Measurements from ENCODE around the gene MMP3. TPM values are rescaled to one million over a fixed set of nuclear protein-coding genes. Genes with fewer than 3 reads are reported as not detected.

The MMP3 gene
- total RNA-seq, 2 experiments from 2014 or later: not detected

GRCh38 chr11:102850973-102851745 is 7.8 kb upstream of the MMP3 start:
- H3K4me3 Mint-ChIP-seq: no peak overlapping the region
- H3K36me3 Mint-ChIP-seq (ENCODE audit: low read depth): no peaks in the 10 kb centered on the region
- no peaks in the 10 kb centered on the region for H3K4me1 Mint-ChIP-seq
- CTCF ChIA-PET: no interaction called here
- DNase-seq: no peak
- POLR2A ChIA-PET: no interaction called here
- H3K27me3 Mint-ChIP-seq: peaks cover 4% of the 10 kb centered on the region
- no peaks in the 10 kb centered on the region for H3K9me3 Mint-ChIP-seq
- no peak overlapping the region for H3K27ac Mint-ChIP-seq

DNA sequence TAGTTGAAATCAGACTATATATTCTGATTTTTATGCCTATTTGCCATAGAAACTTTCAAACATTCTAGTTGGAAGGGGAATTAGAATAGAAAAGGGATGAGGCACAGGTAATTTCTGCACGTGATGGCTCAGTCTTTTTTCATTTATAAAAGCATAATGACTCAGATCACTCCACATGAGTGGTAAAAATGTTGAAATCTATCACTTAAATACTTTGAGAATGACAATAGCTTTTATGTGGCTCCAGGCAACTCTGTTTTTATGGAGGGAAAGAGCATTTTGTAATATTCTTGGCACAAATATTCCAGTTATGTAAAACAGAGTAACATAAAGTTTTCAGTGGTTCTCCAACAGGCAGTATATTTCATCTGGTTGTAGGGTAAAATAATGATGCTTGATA is 5.9 kb upstream of the MMP3 start:
- Mint-ChIP-seq H3K9me3 (no peaks in the 10 kb centered on the region), H3K4me3 (no peak overlapping the region), H3K36me3 (ENCODE audit: low read depth) (no peaks in the 10 kb centered on the region), H3K4me1 (no peaks in the 10 kb centered on the region), H3K27me3 (peaks cover 4% of the 10 kb centered on the region), H3K27ac (no peak overlapping the region)
- POLR2A ChIA-PET: no interaction called here
- DNase-seq: no peak
- CTCF ChIA-PET: no interaction called here

DNA sequence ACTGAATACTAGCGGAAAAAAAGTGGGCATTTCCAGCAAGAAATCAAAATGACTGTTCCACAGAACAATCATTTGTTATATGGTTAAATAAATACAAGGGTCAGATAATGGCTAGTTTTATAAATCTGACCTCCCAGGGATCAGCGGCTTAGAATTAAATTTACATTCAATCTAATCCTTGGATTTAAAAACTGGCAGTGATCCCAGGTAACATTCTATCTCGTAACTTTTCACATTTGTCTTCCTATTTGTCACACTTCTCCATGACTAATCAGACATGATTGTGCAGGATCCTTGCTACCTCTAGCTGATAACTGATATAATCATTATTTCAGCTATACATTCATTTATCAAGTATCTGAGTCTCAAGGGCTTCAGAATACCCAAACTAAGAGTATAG is 2.9 kb upstream of the MMP3 start:
- Mint-ChIP-seq H3K27me3 (peaks cover 8% of the 10 kb centered on the region), H3K9me3 (no peaks in the 10 kb centered on the region), H3K4me1 (no peaks in the 10 kb centered on the region), H3K27ac (no peak overlapping the region), H3K4me3 (no peak overlapping the region), H3K36me3 (ENCODE audit: low read depth) (no peaks in the 10 kb centered on the region)
- CTCF ChIA-PET: no interaction called here
- DNase-seq: no peak
- POLR2A ChIA-PET: no interaction called here

GRCh38 chr11:102842930-102843329 is 479 bp downstream of the MMP3 start:
- peaks cover 8% of the 10 kb centered on the region for H3K27me3 Mint-ChIP-seq
- no peaks in the 10 kb centered on the region for H3K4me1 Mint-ChIP-seq
- DNase-seq: no peak
- H3K9me3 Mint-ChIP-seq: no peaks in the 10 kb centered on the region
- no peaks in the 10 kb centered on the region for H3K36me3 Mint-ChIP-seq (ENCODE audit: low read depth)
- CTCF ChIA-PET: no interaction called here
- H3K27ac Mint-ChIP-seq: no peak overlapping the region
- POLR2A ChIA-PET: no interaction called here
- H3K4me3 Mint-ChIP-seq: no peak overlapping the region

GRCh38 chr11:102840018-102840417 is 3.4 kb downstream of the MMP3 start:
- POLR2A ChIA-PET: no interaction called here
- CTCF ChIA-PET: no interaction called here
- no peaks in the 10 kb centered on the region for H3K9me3 Mint-ChIP-seq
- H3K4me1 Mint-ChIP-seq: no peaks in the 10 kb centered on the region
- DNase-seq: no peak
- no peaks in the 10 kb centered on the region for H3K36me3 Mint-ChIP-seq (ENCODE audit: low read depth)
- H3K4me3 Mint-ChIP-seq: no peak overlapping the region
- H3K27ac Mint-ChIP-seq: no peak overlapping the region
- H3K27me3 Mint-ChIP-seq: peaks cover 5% of the 10 kb centered on the region

- Mint-ChIP-seq H3K4me1 (no peaks in the 10 kb centered on the region), H3K27ac (no peak overlapping the region), H3K27me3 (peaks cover 4% of the 10 kb centered on the region), H3K9me3 (no peaks in the 10 kb centered on the region), H3K4me3 (no peak overlapping the region), H3K36me3 (ENCODE audit: low read depth) (no peaks in the 10 kb centered on the region)
- POLR2A ChIA-PET: no interaction called here
- CTCF ChIA-PET: no interaction called here
- DNase-seq: no peak
Observed at GRCh38 chr11:102837646-102838045, 5.8 kb downstream of the MMP3 start.

DNA sequence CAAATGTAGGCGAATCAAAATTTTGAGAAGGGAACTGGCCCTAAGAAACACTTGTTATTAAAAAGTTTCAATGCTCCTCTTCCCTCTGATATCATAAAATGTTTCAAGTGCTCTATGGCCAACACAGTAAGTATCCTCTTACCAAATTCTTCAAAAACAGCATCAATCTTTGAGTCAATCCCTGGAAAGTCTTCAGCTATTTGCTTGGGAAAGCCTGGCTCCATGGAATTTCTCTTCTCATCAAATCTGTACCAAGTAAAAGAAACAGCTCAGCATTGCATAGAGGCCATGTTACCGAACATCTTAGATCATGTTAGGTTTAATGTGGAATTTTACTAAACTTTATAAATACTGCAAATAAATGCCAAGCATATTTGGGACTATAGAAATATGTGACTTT is 6.3 kb downstream of the MMP3 start:
- Mint-ChIP-seq H3K4me1 (no peaks in the 10 kb centered on the region), H3K27ac (no peak overlapping the region), H3K4me3 (no peak overlapping the region), H3K36me3 (ENCODE audit: low read depth) (no peaks in the 10 kb centered on the region), H3K9me3 (no peaks in the 10 kb centered on the region), H3K27me3 (peaks cover 9% of the 10 kb centered on the region)
- DNase-seq: no peak
- ChIA-PET CTCF (no interaction called here), POLR2A (no interaction called here)

- Mint-ChIP-seq H3K27me3 (peaks cover 16% of the 10 kb centered on the region), H3K4me1 (no peaks in the 10 kb centered on the region), H3K27ac (no peak overlapping the region), H3K9me3 (no peaks in the 10 kb centered on the region), H3K4me3 (no peak overlapping the region), H3K36me3 (ENCODE audit: low read depth) (no peaks in the 10 kb centered on the region)
- POLR2A ChIA-PET: no interaction called here
- CTCF ChIA-PET: interaction anchor here (0.6 to 0.7 kb wide), 2 partner anchors 81 to 329 kb away, joined by 4 read pairs; no protein-coding TSS in a partner anchor
- DNase-seq: no peak
Observed at GRCh38 chr11:102836290-102836875, 7.0 kb downstream of the MMP3 start.

DNA sequence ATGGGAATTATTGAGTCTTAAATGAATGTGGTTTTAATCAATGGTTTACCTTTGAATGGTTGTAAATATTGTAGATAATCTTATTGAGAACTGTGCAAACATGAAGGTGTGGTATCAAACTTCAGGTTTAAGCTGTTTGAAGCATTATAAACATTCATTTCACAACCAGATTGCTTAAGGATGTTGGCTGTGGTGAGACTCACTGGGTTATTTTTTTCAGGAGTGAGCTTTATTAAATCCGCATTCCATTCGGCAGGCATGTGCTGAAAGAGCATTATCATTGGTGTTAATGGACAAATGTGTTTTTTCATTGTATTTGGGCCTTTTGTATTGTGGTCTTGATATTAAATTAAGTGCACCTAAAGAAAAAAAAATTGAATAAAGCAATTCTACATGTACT is 9.7 kb downstream of the MMP3 start:
- DNase-seq: no peak
- ChIA-PET CTCF (interaction anchor here (0.6 kb wide), 1 partner anchor 843 kb away, joined by 4 read pairs; no protein-coding TSS in a partner anchor), POLR2A (no interaction called here)
- Mint-ChIP-seq H3K27me3 (peaks cover 22% of the 10 kb centered on the region), H3K4me3 (no peak overlapping the region), H3K4me1 (no peaks in the 10 kb centered on the region), H3K36me3 (ENCODE audit: low read depth) (no peaks in the 10 kb centered on the region), H3K9me3 (no peaks in the 10 kb centered on the region), H3K27ac (no peak overlapping the region)

DNA sequence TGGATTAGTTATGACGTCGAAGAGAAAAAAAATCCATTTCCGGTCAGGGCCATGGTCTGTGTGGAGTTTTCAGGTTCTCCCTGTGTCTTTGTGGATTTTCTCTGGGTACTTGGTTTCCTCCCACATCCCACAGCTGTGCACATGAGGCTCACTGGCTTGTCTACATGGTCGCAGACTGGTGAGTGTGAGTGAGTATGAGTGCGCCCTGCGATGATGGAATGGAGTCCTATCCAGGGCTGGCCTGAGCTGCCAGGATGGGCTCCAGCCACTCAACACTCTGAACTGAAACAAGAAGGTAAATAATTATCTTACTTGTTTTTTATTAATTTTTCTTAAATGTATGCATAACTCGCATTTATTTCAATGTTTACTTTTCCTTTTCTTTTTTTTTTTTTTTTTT is 10.8 kb downstream of the MMP3 start:
- no peak for DNase-seq
- H3K4me1 Mint-ChIP-seq: no peaks in the 10 kb centered on the region
- H3K36me3 Mint-ChIP-seq (ENCODE audit: low read depth): no peaks in the 10 kb centered on the region
- ChIA-PET CTCF (no interaction called here), POLR2A (no interaction called here)
- H3K27ac Mint-ChIP-seq: no peak overlapping the region
- H3K27me3 Mint-ChIP-seq: peaks cover 22% of the 10 kb centered on the region
- H3K9me3 Mint-ChIP-seq: no peaks in the 10 kb centered on the region
- H3K4me3 Mint-ChIP-seq: no peak overlapping the region

- no peaks in the 10 kb centered on the region for H3K4me1 Mint-ChIP-seq
- no peaks in the 10 kb centered on the region for H3K9me3 Mint-ChIP-seq
- no peak overlapping the region for H3K27ac Mint-ChIP-seq
- no peak for DNase-seq
- peaks cover 22% of the 10 kb centered on the region for H3K27me3 Mint-ChIP-seq
- ChIA-PET CTCF (interaction anchor here (0.6 kb wide), 2 partner anchors 231 to 1023 kb away, joined by 3 to 4 read pairs; no protein-coding TSS in a partner anchor), POLR2A (no interaction called here)
- no peaks in the 10 kb centered on the region for H3K36me3 Mint-ChIP-seq (ENCODE audit: low read depth)
- no peak overlapping the region for H3K4me3 Mint-ChIP-seq
Observed at GRCh38 chr11:102831489-102832440, 11.6 kb downstream of the MMP3 start.

- ChIA-PET POLR2A (no interaction called here), CTCF (interaction anchor here (0.6 kb wide), 2 partner anchors 232 to 1024 kb away, joined by 3 to 4 read pairs; no protein-coding TSS in a partner anchor)
- H3K4me1 Mint-ChIP-seq: no peaks in the 10 kb centered on the region
- H3K27me3 Mint-ChIP-seq: peaks cover 22% of the 10 kb centered on the region
- H3K27ac Mint-ChIP-seq: no peak overlapping the region
- no peak for DNase-seq
- H3K9me3 Mint-ChIP-seq: no peaks in the 10 kb centered on the region
- no peaks in the 10 kb centered on the region for H3K36me3 Mint-ChIP-seq (ENCODE audit: low read depth)
- H3K4me3 Mint-ChIP-seq: no peak overlapping the region
Observed at GRCh38 chr11:102831128-102831488, 12.3 kb downstream of the MMP3 start.
